GM19468 (cell line): ENCODE results near the gene KDM4F.

Experiments used
- ATAC-seq: cut with Tn5 transposase; IDR thresholded peaks from one replicate; pipeline ENCODE4 v1.9.1; 2021; ENCODE audit warnings: mild to moderate bottlenecking, moderate library complexity, moderate number of reproducible peaks; ENCODE audit not compliant: unreplicated experiment; ENCODE audit errors: extremely low read depth

The KDM4F gene

GRCh38 chr11:95088946-95089619 is 39.9 kb downstream of the KDM4F start:
- peak; percentile 3 for ATAC-seq

- ATAC-seq: peak; percentile 89
Measured at GRCh38 chr11:95089620-95090542, 40.7 kb downstream of the KDM4F start, which contains the start of gene ENDOD1. Gene ENDOD1 (plus strand): TSS chr11:95089846. CDS start chr11:95089928, 82 bp downstream.

GRCh38 chr11:95091663-95092180 is 42.5 kb downstream of the KDM4F start:
- ATAC-seq: no peak

GRCh38 chr11:95092549-95093324 is 43.5 kb downstream of the KDM4F start:
- ATAC-seq: no peak

- ATAC-seq: no peak
Measured at GRCh38 chr11:95093548-95093947, 44.3 kb downstream of the KDM4F start.

GRCh38 chr11:95095858-95096587 is 46.8 kb downstream of the KDM4F start:
- peak; percentile 78 for ATAC-seq

- ATAC-seq: no peak
Measured at GRCh38 chr11:95097209-95097608, 48.0 kb downstream of the KDM4F start.

- ATAC-seq: no peak
Measured at GRCh38 chr11:95098826-95099225, 49.6 kb downstream of the KDM4F start.

GRCh38 chr11:95100191-95100648 is 51.0 kb downstream of the KDM4F start:
- no peak for ATAC-seq
